Activated CD4-positive, alpha-beta T cell treated with anti-CD3 and anti-CD28 coated beads for 48 hours (primary cell): ENCODE results near the gene TGOLN2.
"Not testable (repeated sequence)": the region's sequence is repeated elsewhere in the genome, so short reads cannot be mapped to it uniquely, and the experiment has no call there.

Source experiments
- DNase-seq: peaks from one replicate; pipeline ENCODE4 v3.0.0-alpha.2; 2020

The TGOLN2 gene

GRCh38 chr2:85334928-85335327 is 7.1 kb upstream of the TGOLN2 start:
- no peak for DNase-seq

GRCh38 chr2:85333877-85334276 is 6.1 kb upstream of the TGOLN2 start:
- not testable (repeated sequence) for DNase-seq

- peak; percentile 12 for DNase-seq
Observed at GRCh38 chr2:85330839-85331636, 3.2 kb upstream of the TGOLN2 start.

- not testable (repeated sequence) for DNase-seq
Observed at GRCh38 chr2:85329701-85330100, 1.9 kb upstream of the TGOLN2 start.

- no peak for DNase-seq
Observed at GRCh38 chr2:85329181-85329651, 1.4 kb upstream of the TGOLN2 start.

GRCh38 chr2:85327160-85327821 is 498 bp downstream of the TGOLN2 start:
- peak; percentile 71 for DNase-seq

GRCh38 chr2:85326406-85327159 is 1.2 kb downstream of the TGOLN2 start:
- DNase-seq: peak; percentile 51

- no peak for DNase-seq
Observed at GRCh38 chr2:85325466-85325811, 2.4 kb downstream of the TGOLN2 start.

- DNase-seq: no peak
Observed at GRCh38 chr2:85324639-85325465, 2.9 kb downstream of the TGOLN2 start.

- not testable (repeated sequence) for DNase-seq
Observed at GRCh38 chr2:85323988-85324367, 3.8 kb downstream of the TGOLN2 start.

GRCh38 chr2:85323351-85323987 is 4.3 kb downstream of the TGOLN2 start:
- no peak for DNase-seq

- DNase-seq: no peak
Observed at GRCh38 chr2:85319796-85320195, 8.0 kb downstream of the TGOLN2 start.

GRCh38 chr2:85318222-85319074 is 9.3 kb downstream of the TGOLN2 start:
- DNase-seq: peak; percentile 59

GRCh38 chr2:85315921-85316320 is 11.9 kb downstream of the TGOLN2 start:
- DNase-seq: not testable (repeated sequence)

GRCh38 chr2:85314884-85315242 is 12.9 kb downstream of the TGOLN2 start:
- DNase-seq: no peak

- DNase-seq: no peak
Observed at GRCh38 chr2:85312404-85312803, 15.4 kb downstream of the TGOLN2 start.

- no peak for DNase-seq
Observed at GRCh38 chr2:85310330-85310729, 17.5 kb downstream of the TGOLN2 start.

- no peak for DNase-seq
Observed at GRCh38 chr2:85309699-85310321, 18.0 kb downstream of the TGOLN2 start.

GRCh38 chr2:85308896-85309555 is 18.8 kb downstream of the TGOLN2 start:
- DNase-seq: no peak

GRCh38 chr2:85308201-85308600 is 19.6 kb downstream of the TGOLN2 start:
- no peak for DNase-seq
